HG03039 (cell line): ENCODE data around the gene SNRPD2.

Source experiments
- ATAC-seq: cut with Tn5 transposase; IDR thresholded peaks from one replicate; pipeline ENCODE4 v1.9.1; 2021; ENCODE audit warnings: mild to moderate bottlenecking, moderate library complexity; ENCODE audit not compliant: unreplicated experiment

SNRPD2 gene

GRCh38 chr19:45659096-45659729 is 32.5 kb downstream of the SNRPD2 start:
- no peak for ATAC-seq

- ATAC-seq = no peak
Observed at GRCh38 chr19:45657520-45658167, 34.1 kb downstream of the SNRPD2 start.

GRCh38 chr19:45655073-45655472 is 36.7 kb downstream of the SNRPD2 start:
- no peak for ATAC-seq

- ATAC-seq = no peak
Observed at GRCh38 chr19:45653634-45654033, 38.1 kb downstream of the SNRPD2 start.

GRCh38 chr19:45650722-45651121 is 41.0 kb downstream of the SNRPD2 start:
- ATAC-seq = no peak

- no peak for ATAC-seq
Observed at GRCh38 chr19:45646345-45646698, 45.4 kb downstream of the SNRPD2 start.

- no peak for ATAC-seq
Observed at GRCh38 chr19:45645631-45646344, 46.0 kb downstream of the SNRPD2 start.

- no peak for ATAC-seq
Observed at GRCh38 chr19:45645068-45645630, 46.6 kb downstream of the SNRPD2 start.

GRCh38 chr19:45643927-45644771 is 47.6 kb downstream of the SNRPD2 start:
- ATAC-seq = no peak

- ATAC-seq = no peak
Observed at GRCh38 chr19:45643024-45643926, 48.5 kb downstream of the SNRPD2 start.

GRCh38 chr19:45641274-45642105 is 50.3 kb downstream of the SNRPD2 start:
- ATAC-seq = no peak

- ATAC-seq = no peak
Observed at GRCh38 chr19:45640849-45641273, 50.9 kb downstream of the SNRPD2 start.

- ATAC-seq = no peak
Observed at GRCh38 chr19:45638930-45639729, 52.6 kb downstream of the SNRPD2 start, which contains the start of gene EML2. EML2 (minus strand) TSS chr19:45639397; CDS start chr19:45639376, 21 bp downstream.

- ATAC-seq = no peak
Observed at GRCh38 chr19:45637890-45638667, 53.7 kb downstream of the SNRPD2 start.
